ENCODE data around the gene DLG2. TPM values are rescaled to one million over a fixed set of nuclear protein-coding genes. Genes with fewer than 3 reads are reported as not detected.
A peak's percentile ranks its signal among the peaks of the same experiment; 100 is the strongest.

Gene DLG2
- total RNA-seq, 4 donors from 2014 or later = 0.18 to 8.3 (median 2.5) TPM

- Histone ChIP-seq H3K9me3 (no peaks in the 10 kb centered on the region), H3K4me3 (no peak overlapping the region), H3K27ac (no peak overlapping the region), H3K27me3 (no peaks in the 10 kb centered on the region), H3K36me3 (no peaks in the 10 kb centered on the region), H3K4me1 (no peaks in the 10 kb centered on the region)
- DNase-seq = no peak
- TF ChIP-seq CTCF (IDR thresholded peaks at IDR 0.05) = no peak
- no peak for TF ChIP-seq POLR2A (IDR thresholded peaks at IDR 0.05)
These were observed 2115.5 kb downstream of the DLG2 start for GRCh38 chr11:83511646-83512045.

GRCh38 chr11:83510530-83511460 is 2116.3 kb downstream of the DLG2 start:
- Histone ChIP-seq H3K4me3 (no peak overlapping the region), H3K9me3 (no peaks in the 10 kb centered on the region), H3K27ac (no peak overlapping the region), H3K36me3 (no peaks in the 10 kb centered on the region), H3K27me3 (no peaks in the 10 kb centered on the region), H3K4me1 (no peaks in the 10 kb centered on the region)
- TF ChIP-seq CTCF (IDR thresholded peaks at IDR 0.05) (no peak), POLR2A (IDR thresholded peaks at IDR 0.05) (no peak)
- no peak for DNase-seq

GRCh38 chr11:83508804-83509203 is 2118.3 kb downstream of the DLG2 start:
- peak in 1 of 3 donors; percentile 71 for DNase-seq
- Histone ChIP-seq H3K27me3 (no peaks in the 10 kb centered on the region), H3K4me1 (no peaks in the 10 kb centered on the region), H3K4me3 (no peak overlapping the region), H3K36me3 (no peaks in the 10 kb centered on the region), H3K9me3 (no peaks in the 10 kb centered on the region), H3K27ac (peak overlapping the region in 1 of 4 donors; percentile 30)
- no peak for TF ChIP-seq CTCF (IDR thresholded peaks at IDR 0.05)
- TF ChIP-seq POLR2A (IDR thresholded peaks at IDR 0.05) = no peak

GRCh38 chr11:83502041-83502440 is 2125.1 kb downstream of the DLG2 start:
- H3K4me3 ChIP-seq = no peak overlapping the region
- no peak for DNase-seq
- H3K9me3 ChIP-seq = no peaks in the 10 kb centered on the region
- no peak for TF ChIP-seq CTCF (IDR thresholded peaks at IDR 0.05)
- TF ChIP-seq POLR2A (IDR thresholded peaks at IDR 0.05) = no peak
- H3K36me3 ChIP-seq = no peaks in the 10 kb centered on the region
- H3K27ac ChIP-seq = no peak overlapping the region
- H3K27me3 ChIP-seq = no peaks in the 10 kb centered on the region
- H3K4me1 ChIP-seq = no peaks in the 10 kb centered on the region

- DNase-seq = no peak
- H3K4me1 ChIP-seq = no peaks in the 10 kb centered on the region
- H3K4me3 ChIP-seq = no peak overlapping the region
- H3K27ac ChIP-seq = no peak overlapping the region
- H3K36me3 ChIP-seq = no peaks in the 10 kb centered on the region
- H3K27me3 ChIP-seq = no peaks in the 10 kb centered on the region
- H3K9me3 ChIP-seq = no peaks in the 10 kb centered on the region
- TF ChIP-seq POLR2A (IDR thresholded peaks at IDR 0.05) = no peak
- TF ChIP-seq CTCF (IDR thresholded peaks at IDR 0.05) = no peak
These were observed 2133.2 kb downstream of the DLG2 start for GRCh38 chr11:83493917-83494316.
